Measurements from ENCODE around the gene RRBP1. TPM values are rescaled to one million over a fixed set of nuclear protein-coding genes. Genes with fewer than 3 reads are reported as not detected.

Gene RRBP1
- total RNA-seq, 1 experiment from 2014 or later: 75.9 TPM

DNA sequence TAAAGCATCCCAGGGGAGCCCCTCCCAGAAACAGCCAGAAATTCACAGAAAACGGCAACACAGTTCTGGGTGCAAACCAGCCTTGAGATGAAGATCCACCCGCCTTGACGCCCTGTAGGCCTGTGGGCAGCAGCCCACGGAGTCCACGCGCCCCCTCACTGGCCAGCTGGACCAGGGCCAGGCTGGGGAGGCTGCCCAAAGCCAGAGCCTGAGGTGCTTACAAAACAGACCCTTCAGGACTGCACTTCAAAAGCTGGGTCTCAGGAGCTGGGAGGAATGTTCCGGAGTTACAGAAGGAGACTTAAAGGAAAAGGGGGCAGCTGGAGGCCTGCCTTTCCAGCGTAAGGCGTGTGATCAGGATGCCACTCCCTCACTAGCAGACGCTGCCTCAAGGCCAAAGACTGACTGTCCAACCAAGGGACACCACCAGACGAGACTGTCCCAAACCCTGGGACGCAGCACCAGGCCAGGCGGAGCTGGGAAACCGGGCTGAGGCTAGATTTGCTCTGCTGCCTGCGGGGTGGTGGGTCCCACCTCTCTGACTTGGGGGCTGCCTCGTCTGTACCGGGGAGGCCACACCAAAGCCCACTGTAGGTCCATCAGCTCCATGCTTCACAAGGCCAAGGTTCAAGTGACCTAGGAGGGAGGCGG is 48.1 kb downstream of the RRBP1 start:
- Histone ChIP-seq H3K4me3 (ENCODE audit: low read depth, low read length, poor library complexity, severe bottlenecking) (no peak overlapping the region), H3K4me1 (ENCODE audit: insufficient read depth, low read length, poor library complexity, severe bottlenecking) (no peaks in the 10 kb centered on the region), H3K36me3 (ENCODE audit: insufficient read depth, low read length, poor library complexity, severe bottlenecking) (peaks cover 11% of the 10 kb centered on the region), H3K27me3 (replicated peaks; ENCODE audit: insufficient read depth, low read depth, low read length, poor library complexity) (no peaks in the 10 kb centered on the region), H3K27ac (ENCODE audit: low read depth, low read length, poor library complexity, severe bottlenecking) (no peak overlapping the region), H3K9me3 (ENCODE audit: low read depth, low read length, poor library complexity, severe bottlenecking) (no peaks in the 10 kb centered on the region)
- TF ChIP-seq, protein P1, sequence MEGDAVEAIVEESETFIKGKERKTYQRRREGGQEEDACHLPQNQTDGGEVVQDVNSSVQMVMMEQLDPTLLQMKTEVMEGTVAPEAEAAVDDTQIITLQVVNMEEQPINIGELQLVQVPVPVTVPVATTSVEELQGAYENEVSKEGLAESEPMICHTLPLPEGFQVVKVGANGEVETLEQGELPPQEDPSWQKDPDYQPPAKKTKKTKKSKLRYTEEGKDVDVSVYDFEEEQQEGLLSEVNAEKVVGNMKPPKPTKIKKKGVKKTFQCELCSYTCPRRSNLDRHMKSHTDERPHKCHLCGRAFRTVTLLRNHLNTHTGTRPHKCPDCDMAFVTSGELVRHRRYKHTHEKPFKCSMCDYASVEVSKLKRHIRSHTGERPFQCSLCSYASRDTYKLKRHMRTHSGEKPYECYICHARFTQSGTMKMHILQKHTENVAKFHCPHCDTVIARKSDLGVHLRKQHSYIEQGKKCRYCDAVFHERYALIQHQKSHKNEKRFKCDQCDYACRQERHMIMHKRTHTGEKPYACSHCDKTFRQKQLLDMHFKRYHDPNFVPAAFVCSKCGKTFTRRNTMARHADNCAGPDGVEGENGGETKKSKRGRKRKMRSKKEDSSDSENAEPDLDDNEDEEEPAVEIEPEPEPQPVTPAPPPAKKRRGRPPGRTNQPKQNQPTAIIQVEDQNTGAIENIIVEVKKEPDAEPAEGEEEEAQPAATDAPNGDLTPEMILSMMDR (conservative IDR thresholded peaks at IDR 0.05; ENCODE audit: low read depth, low read length): no peak
- TF ChIP-seq EZH2 (IDR thresholded peaks at IDR 0.05; ENCODE audit: borderline replicate concordance, low read depth, low read length, poor library complexity, severe bottlenecking): no peak
- ChIA-PET POLR2A (ENCODE audit: low non-redundant PET) (no interaction called here), CTCF (interaction anchor here (0.6 kb wide), 1 partner anchor 305 kb away, joined by 3 read pairs; no protein-coding TSS in a partner anchor)
- intact Hi-C loops (cut with micrococcal nuclease; ENCODE audit: unreplicated experiment): no loop called here
- DNase-seq (ENCODE audit: low spot score): no peak
- no TSS peak for BruUV-seq (replicated peaks)

GRCh38 chr20:17633221-17633849 is 48.7 kb downstream of the RRBP1 start:
- Histone ChIP-seq H3K9me3 (ENCODE audit: low read depth, low read length, poor library complexity, severe bottlenecking) (no peaks in the 10 kb centered on the region), H3K27me3 (replicated peaks; ENCODE audit: insufficient read depth, low read depth, low read length, poor library complexity) (no peaks in the 10 kb centered on the region), H3K4me3 (ENCODE audit: low read depth, low read length, poor library complexity, severe bottlenecking) (no peak overlapping the region), H3K27ac (ENCODE audit: low read depth, low read length, poor library complexity, severe bottlenecking) (no peak overlapping the region), H3K36me3 (ENCODE audit: insufficient read depth, low read length, poor library complexity, severe bottlenecking) (peaks cover 10% of the 10 kb centered on the region), H3K4me1 (ENCODE audit: insufficient read depth, low read length, poor library complexity, severe bottlenecking) (no peaks in the 10 kb centered on the region)
- CTCF ChIA-PET: no interaction called here
- POLR2A ChIA-PET (ENCODE audit: low non-redundant PET): interaction anchor here (0.6 kb wide), 1 partner anchor 63 kb away, joined by 7 read pairs; the partner anchor contains the start of gene DSTN
- no TSS peak for BruUV-seq (replicated peaks)
- intact Hi-C loops (cut with micrococcal nuclease; ENCODE audit: unreplicated experiment): no loop called here
- no peak for DNase-seq (ENCODE audit: low spot score)
- TF ChIP-seq EZH2 (IDR thresholded peaks at IDR 0.05; ENCODE audit: borderline replicate concordance, low read depth, low read length, poor library complexity, severe bottlenecking): no peak
- TF ChIP-seq, protein P1 (conservative IDR thresholded peaks at IDR 0.05; ENCODE audit: low read depth, low read length): no peak

- POLR2A ChIA-PET (ENCODE audit: low non-redundant PET): no interaction called here
- Histone ChIP-seq H3K27ac (ENCODE audit: low read depth, low read length, poor library complexity, severe bottlenecking) (no peak overlapping the region), H3K27me3 (replicated peaks; ENCODE audit: insufficient read depth, low read depth, low read length, poor library complexity) (no peaks in the 10 kb centered on the region), H3K9me3 (ENCODE audit: low read depth, low read length, poor library complexity, severe bottlenecking) (no peaks in the 10 kb centered on the region), H3K36me3 (ENCODE audit: insufficient read depth, low read length, poor library complexity, severe bottlenecking) (peaks cover 10% of the 10 kb centered on the region), H3K4me1 (ENCODE audit: insufficient read depth, low read length, poor library complexity, severe bottlenecking) (no peaks in the 10 kb centered on the region), H3K4me3 (ENCODE audit: low read depth, low read length, poor library complexity, severe bottlenecking) (no peak overlapping the region)
- intact Hi-C loops (cut with micrococcal nuclease; ENCODE audit: unreplicated experiment): no loop called here
- CTCF ChIA-PET: no interaction called here
- TF ChIP-seq, protein P1 (conservative IDR thresholded peaks at IDR 0.05; ENCODE audit: low read depth, low read length): no peak
- TF ChIP-seq EZH2 (IDR thresholded peaks at IDR 0.05; ENCODE audit: borderline replicate concordance, low read depth, low read length, poor library complexity, severe bottlenecking): no peak
- no peak for DNase-seq (ENCODE audit: low spot score)
- BruUV-seq (replicated peaks): no TSS peak
These were observed 50.3 kb downstream of the RRBP1 start for GRCh38 chr20:17631576-17632319.
